H1 (cell line): ENCODE data around the gene GOLGA8A. TPM values are rescaled to one million over a fixed set of nuclear protein-coding genes. Genes with fewer than 3 reads are reported as not detected.

Experiments used
- BCL11A ChIP-seq, 2 experiments: IDR thresholded peaks; one replicate each; pipeline ENCODE4 v1.6.1; 2011; ENCODE audit warnings: low read depth in 2 of 2, low read length in 2 of 2, mild to moderate bottlenecking in 2 of 2
- CHD7 ChIP-seq: fragments of 300-600 bp; sonication (generic); IDR thresholded peaks from 2 replicates; pipeline ENCODE4 v1.7.1; 2012; ENCODE audit warnings: low read length, moderate library complexity, mild to moderate bottlenecking, inconsistent platforms; ENCODE audit not compliant: insufficient replicate concordance
- CTCF ChIP-seq, 3 experiments: IDR thresholded peaks; 1 replicate in 2 of 3; 2 replicates in 1 of 3; pipeline versions ENCODE4 v1.5.1 to v1.6.1; 2011; ENCODE audit warnings: low read length in 3 of 3, mild to moderate bottlenecking in 3 of 3, inconsistent platforms in 2 of 3, low read depth in 1 of 3, moderate library complexity in 1 of 3; ENCODE audit not compliant: insufficient read depth in 1 of 3; ENCODE audit errors: control extremely low read depth in 1 of 3
- RAD21 ChIP-seq, 2 experiments: IDR thresholded peaks in 1 of 2; conservative IDR thresholded peaks in 1 of 2; 2 replicates each; pipeline ENCODE4 v1.6.1; 2011; ENCODE audit warnings: low read depth in 2 of 2, low read length in 2 of 2, improper control_type of control experiment in 1 of 2, inconsistent platforms in 1 of 2, mild to moderate bottlenecking in 1 of 2, moderate library complexity in 1 of 2
- RBBP5 ChIP-seq: IDR thresholded peaks from 2 replicates; pipeline ENCODE4 v1.7.1; 2012; ENCODE audit warnings: low read depth, mild to moderate bottlenecking, inconsistent platforms, low read length, moderate library complexity, borderline replicate concordance
- SIN3A ChIP-seq, 2 experiments: IDR thresholded peaks in 1 of 2; conservative IDR thresholded peaks in 1 of 2; 2 replicates each; pipeline ENCODE4 v1.6.1; 2011 to 2012; ENCODE audit warnings: low read length in 2 of 2, improper control_type of control experiment in 1 of 2, low read depth in 1 of 2, mild to moderate bottlenecking in 1 of 2
- TCF12 ChIP-seq: IDR thresholded peaks from 2 replicates; pipeline ENCODE4 v1.6.1; 2011; ENCODE audit warnings: low read depth, mild to moderate bottlenecking, low read length
- polyA plus RNA-seq, 7 experiments: library from polyadenylated mRNA; depleted of rRNA in 3 of 7; stranded (reverse) in 5 of 7; unstranded in 2 of 7; fragments of >200 nt in 5 of 7; fragments of 200-250 nt in 2 of 7; gene quantifications; 1 replicate in 5 of 7; 2 replicates in 1 of 7; 4 replicates in 1 of 7; pipeline versions ENCODE4 v1.2.1 to v1.2.3, GENCODE V29; 2011 to 2013; ENCODE audit warnings: missing spikeins in 2 of 7, mixed read lengths in 2 of 7
- total RNA-seq: library from RNA; stranded (reverse); fragmentation: NEBNext Ultra II Directional; extraction: Animal tissue kit (Norgen Biotek cat#: 25700); gene quantifications from 2 replicates; pipeline ENCODE4 v1.2.1, GENCODE V29; 2021

The GOLGA8A gene
- total and polyA plus RNA-seq, 2 of the 8 experiments (the other 6 are each of a cell fraction or from before 2014, with no cell fraction given), result 5.5 to 20.0 TPM

GRCh38 chr15:34460451-34460850, 22.8 kb upstream of the GOLGA8A start (continued):
- TF ChIP-seq CHD7, result no peak
- TF ChIP-seq BCL11A (IDR thresholded peaks at IDR 0.05; ENCODE audit: low read depth in 2 of 2, low read length in 2 of 2), result no peak
- TF ChIP-seq SIN3A (conservative IDR thresholded peaks at IDR 0.05 in 1 of 2, IDR thresholded peaks at IDR 0.05 in 1 of 2; ENCODE audit: low read depth in 1 of 2, low read length in 2 of 2), result no peak
- TF ChIP-seq TCF12, result no peak
- no peak for TF ChIP-seq RAD21 (IDR thresholded peaks at IDR 0.05 in 1 of 2, conservative IDR thresholded peaks at IDR 0.05 in 1 of 2; ENCODE audit: low read depth in 2 of 2, low read length in 2 of 2)
- TF ChIP-seq RBBP5, result no peak
- no peak for TF ChIP-seq CTCF (IDR thresholded peaks at IDR 0.05; ENCODE audit: control extremely low read depth in 1 of 3, insufficient read depth in 1 of 3, low read depth in 1 of 3, low read length in 3 of 3)
